GM12878 (cell line): ENCODE data around the gene ECT2. TPM values are rescaled to one million over a fixed set of nuclear protein-coding genes. Genes with fewer than 3 reads are reported as not detected.

Experiments
- ATAC-seq: fragments of 200-7000 bp; cut with Tn5 transposase; 3 replicates; pipeline ENCODE4 v1.9.1; 2020; ENCODE audit warnings: mild to moderate bottlenecking, moderate library complexity
- BruUV-seq: library from RNA; stranded (reverse); fragments of 400-500 nt; replicated peaks from 2 replicates; lab custom pipeline; 2021; lab: Mats Ljungman, UMichigan
- CTCF ChIA-PET: fragments of 300-600 bp; sonication (Branson Sonifier 250); formaldehyde crosslinking; extraction: SDS; loops from one replicate; lab custom pipeline; 2021; ENCODE audit warnings: inconsistent platforms; lab: Yijun Ruan, JAX
- POLR2A ChIA-PET: fragments of 350-600 bp; formaldehyde crosslinking; extraction: SDS; loops from one replicate; lab custom pipeline; 2021; ENCODE audit warnings: inconsistent platforms; lab: Charles Lee
- RAD21 ChIA-PET: fragments of 300-600 bp; sonication (Branson Sonifier 250); formaldehyde crosslinking; loops from one replicate; lab custom pipeline; 2023; ENCODE audit warnings: antibody characterized with exemption; ENCODE audit not compliant: unreplicated experiment; lab: Charles Lee
- SMC1A ChIA-PET: fragments of 300-600 bp; sonication (Branson Sonifier 250); formaldehyde crosslinking; loops from one replicate; lab custom pipeline; 2023; ENCODE audit not compliant: unreplicated experiment, uncharacterized antibody; lab: Charles Lee
- DNase-seq: peaks from one replicate; pipeline ENCODE4 v3.0.0-alpha.2; 2011; ENCODE audit warnings: low read depth, low spot score
- FAIRE-seq: peaks from 3 replicates; lab custom pipeline; 2011; peaks lifted over from hg19 to GRCh38; lab: Jason Lieb, UNC
- H2AFZ ChIP-seq: 2 replicates; pipeline ENCODE4 v1.6.0; 2011; ENCODE audit warnings: low read depth, low read length, control low read depth; ENCODE audit not compliant: control insufficient read depth
- H3K27ac ChIP-seq: 2 replicates; pipeline ENCODE4 v1.5.1; 2011; ENCODE audit warnings: control low read depth; ENCODE audit not compliant: control insufficient read depth, insufficient read depth
- H3K27me3 ChIP-seq, 2 experiments: replicated peaks in 1 of 2; 2 replicates each; pipeline versions ENCODE4 v1.6.0 to v1.6.1; 2011; ENCODE audit warnings: low read length in 1 of 2; ENCODE audit not compliant: control insufficient read depth in 2 of 2, insufficient read depth in 2 of 2
- H3K36me3 ChIP-seq, 2 experiments: 2 replicates each; pipeline ENCODE4 v1.5.1; 2011; ENCODE audit warnings: low read length in 1 of 2; ENCODE audit not compliant: control insufficient read depth in 2 of 2, insufficient read depth in 2 of 2
- H3K4me1 ChIP-seq: 2 replicates; pipeline ENCODE4 v1.6.1; 2011; ENCODE audit warnings: mild to moderate bottlenecking, low read length, moderate library complexity, mixed read lengths; ENCODE audit not compliant: control insufficient read depth, insufficient read depth
- H3K4me2 ChIP-seq: 2 replicates; pipeline ENCODE4 v1.6.0; 2011; ENCODE audit warnings: control low read depth; ENCODE audit not compliant: control insufficient read depth, insufficient read depth
- H3K4me3 ChIP-seq: fragments of 200-600 bp; sonication (generic); 2 replicates; pipeline ENCODE4 v1.5.1; 2016
- H3K79me2 ChIP-seq: 2 replicates; pipeline ENCODE4 v1.6.0; 2011; ENCODE audit warnings: low read length; ENCODE audit not compliant: control insufficient read depth, insufficient read depth
- H3K9ac ChIP-seq: 2 replicates; pipeline ENCODE4 v1.8.0; 2011; ENCODE audit warnings: low read length, control low read depth, mixed read lengths; ENCODE audit not compliant: control insufficient read depth, insufficient read depth
- H3K9me3 ChIP-seq: replicated peaks from 3 replicates; pipeline ENCODE4 v1.5.1; 2011; ENCODE audit warnings: mild to moderate bottlenecking, low read length; ENCODE audit not compliant: control insufficient read depth, insufficient read depth
- H4K20me1 ChIP-seq: 2 replicates; pipeline ENCODE4 v1.6.0; 2011; ENCODE audit not compliant: control insufficient read depth, insufficient read depth
- BHLHE40 ChIP-seq, 2 experiments: fragments of 450-650 bp in 1 of 2; IDR thresholded peaks; 2 replicates each; pipeline ENCODE4 v1.6.1; 2011 to 2017; ENCODE audit warnings: low read depth in 2 of 2, borderline replicate concordance in 1 of 2, improper control_type of control experiment in 1 of 2, low read length in 1 of 2, mild to moderate bottlenecking in 1 of 2
- DPF2 ChIP-seq: fragments of 450-650 bp; IDR thresholded peaks from 2 replicates; pipeline ENCODE4 v1.6.1; 2017; ENCODE audit warnings: mild to moderate bottlenecking
- ELK1 ChIP-seq: IDR thresholded peaks from 2 replicates; pipeline ENCODE4 v1.6.1; 2012; ENCODE audit warnings: low read depth, low read length, improper control_type of control experiment
- FOXK2 ChIP-seq: fragments of 450-650 bp; IDR thresholded peaks from 2 replicates; pipeline ENCODE4 v1.6.1; 2017; ENCODE audit warnings: mild to moderate bottlenecking, moderate library complexity
- HDAC2 ChIP-seq: fragments of 200-600 bp; sonication (generic); IDR thresholded peaks from 2 replicates; pipeline ENCODE4 v1.6.1; 2017
- KDM1A ChIP-seq: fragments of 200-600 bp; sonication (generic); IDR thresholded peaks from 2 replicates; pipeline ENCODE4 v1.6.1; 2016; ENCODE audit warnings: borderline replicate concordance
- MEF2A ChIP-seq: IDR thresholded peaks from 2 replicates; pipeline ENCODE4 v1.6.1; 2011; ENCODE audit warnings: low read depth, mild to moderate bottlenecking, low read length, moderate library complexity; ENCODE audit not compliant: insufficient read depth
- MYC ChIP-seq: IDR thresholded peaks from 2 replicates; pipeline ENCODE4 v1.6.1; 2011; ENCODE audit warnings: mild to moderate bottlenecking, low read length, moderate library complexity, inconsistent platforms; ENCODE audit not compliant: insufficient read depth, insufficient replicate concordance, insufficient read length, severe bottlenecking
- NFYA ChIP-seq: IDR thresholded peaks from 2 replicates; pipeline ENCODE4 v1.6.1; 2011; ENCODE audit warnings: low read depth, mild to moderate bottlenecking, low read length, improper control_type of control experiment, borderline replicate concordance
- NFYB ChIP-seq: IDR thresholded peaks from 2 replicates; pipeline ENCODE4 v1.6.1; 2011; ENCODE audit warnings: low read depth, mild to moderate bottlenecking, low read length, improper control_type of control experiment, moderate library complexity; ENCODE audit not compliant: insufficient read depth
- PAX5 ChIP-seq: IDR thresholded peaks from 2 replicates; pipeline ENCODE4 v1.6.1; 2011; ENCODE audit warnings: low read depth, low read length, borderline replicate concordance
- POLR2A ChIP-seq: IDR thresholded peaks from 2 replicates; pipeline ENCODE4 v1.6.1; 2011; ENCODE audit warnings: low read depth, mild to moderate bottlenecking, low read length
- POU2F2 ChIP-seq: IDR thresholded peaks from 3 replicates; pipeline ENCODE4 v1.6.1; 2011; ENCODE audit warnings: low read depth, mild to moderate bottlenecking, low read length, borderline replicate concordance
- RELA ChIP-seq: fragments of 450-650 bp; IDR thresholded peaks from 2 replicates; pipeline ENCODE4 v1.8.0; 2014; ENCODE audit warnings: borderline replicate concordance; ENCODE audit not compliant: partially characterized antibody
- SMAD1 ChIP-seq: fragments of 450-650 bp; IDR thresholded peaks from 2 replicates; pipeline ENCODE4 v1.6.1; 2018; ENCODE audit warnings: mild to moderate bottlenecking, low read depth; ENCODE audit not compliant: partially characterized antibody
- ZBED1 ChIP-seq: IDR thresholded peaks from 2 replicates; pipeline ENCODE4 v1.6.1; 2016; ENCODE audit warnings: borderline replicate concordance
- WGBS: methylation state at CpG from one replicate; pipeline ENCODE4 v1.1.6; 2016; ENCODE audit warnings: low lambda C conversion rate; ENCODE audit not compliant: insufficient replicate concordance, insufficient coverage; ENCODE audit errors: missing lambda C conversion rate; 5-methylcytosine and 5-hydroxymethylcytosine counted together
- in situ Hi-C: fragments of 300-500 bp; cut with MboI; formaldehyde crosslinking; loops from 9 replicates; pipeline ENCODE4 v1.14.3; 2018; ENCODE audit warnings: mixed read lengths
- intact Hi-C: fragments of 100-400 bp; cut with micrococcal nuclease; formaldehyde crosslinking; loops from one replicate; pipeline ENCODE4 v1.14.2; 2022; ENCODE audit not compliant: unreplicated experiment
- polyA plus RNA-seq, 11 experiments: library from polyadenylated mRNA; depleted of rRNA in 4 of 11; unstranded in 6 of 11; stranded (reverse) in 5 of 11; fragments of >200 nt; fragmentation: Nextera tagmentation in 4 of 11; fragmentation: Illumina TruSeq in 1 of 11; extraction: Ambion mirVana in 4 of 11; extraction: Trizol in 1 of 11; gene quantifications; 1 replicate in 1 of 11; 2 replicates in 10 of 11; pipeline versions ENCODE4 v1.2.1 to v1.2.3, GENCODE V29; 2011 to 2016; ENCODE audit warnings: inconsistent platforms in 2 of 11, missing spikeins in 2 of 11, low read depth in 1 of 11
- total RNA-seq, 4 experiments: library from RNA; depleted of rRNA in 3 of 4; stranded (reverse); fragments of >200 nt in 3 of 4; fragmentation: Illumina TruSeq in 1 of 4; extraction: Trizol in 1 of 4; gene quantifications; 2 replicates each; pipeline versions ENCODE4 v1.2.1 to v1.2.3, GENCODE V29; 2013 to 2021

ECT2 gene
- total and polyA plus RNA-seq, 10 of the 15 experiments (the other 5 are each of a cell fraction or from before 2014, with no cell fraction given): 21.5 to 47.8 (median 38.2) TPM

- no peak for ATAC-seq
- intact Hi-C loops (no loop called here), in situ Hi-C loops (no loop called here)
- SMC1A ChIA-PET: no interaction called here
- no peaks in the 10 kb centered on the region for H3K4me1 ChIP-seq
- no peak for FAIRE-seq
- WGBS: 59% methylated on average over 3 of the region's 3 CpGs
- H2AFZ ChIP-seq: no peak overlapping the region; the same call in 1 of the 2 replicates
- TF ChIP-seq ZBED1: no peak
- no peak for TF ChIP-seq POLR2A
- no peak for TF ChIP-seq DPF2
- TF ChIP-seq MYC: no peak
- no peak for TF ChIP-seq BHLHE40 (IDR thresholded peaks at IDR 0.05; ENCODE audit: borderline replicate concordance in 1 of 2, low read depth in 2 of 2, low read length in 1 of 2)
- no peak for TF ChIP-seq FOXK2
- TF ChIP-seq SMAD1: no peak
- no peak for TF ChIP-seq NFYA
- TF ChIP-seq MEF2A: no peak
- no peak for TF ChIP-seq HDAC2
- no peak for TF ChIP-seq ELK1
- TF ChIP-seq RELA: no peak
- TF ChIP-seq NFYB: no peak
- TF ChIP-seq KDM1A: no peak
- no peak for TF ChIP-seq POU2F2
- no peak for TF ChIP-seq PAX5
- no peak overlapping the region for H3K4me3 ChIP-seq
- H3K36me3 ChIP-seq: peaks cover 5 to 10% of the 10 kb centered on the region in 2 experiments
- no peak overlapping the region for H3K27ac ChIP-seq
- POLR2A ChIA-PET: no interaction called here
- H3K79me2 ChIP-seq: no peaks in the 10 kb centered on the region
- H3K9ac ChIP-seq: no peak overlapping the region
- BruUV-seq: no TSS peak
- DNase-seq: no peak
- H3K9me3 ChIP-seq: no peaks in the 10 kb centered on the region
- no peaks in the 10 kb centered on the region for H3K27me3 ChIP-seq
- RAD21 ChIA-PET: no interaction called here
- H4K20me1 ChIP-seq: no peaks in the 10 kb centered on the region
- CTCF ChIA-PET: no interaction called here
- no peak overlapping the region for H3K4me2 ChIP-seq
These were observed 53.0 kb downstream of the ECT2 start for GRCh38 chr3:172803489-172803888.
